H1 (cell line): ENCODE measurements around the gene CELA2A. TPM values are rescaled to one million over a fixed set of nuclear protein-coding genes. Genes with fewer than 3 reads are reported as not detected.

Experiments
- CTCF ChIA-PET: fragments of 300-600 bp; sonication (Branson Sonifier 250); formaldehyde crosslinking; loops from one replicate; lab custom pipeline; 2021; ENCODE audit not compliant: partially characterized antibody; lab: Charles Lee
- POLR2A ChIA-PET: fragments of 300-600 bp; sonication (Branson Sonifier 250); formaldehyde crosslinking; loops from one replicate; lab custom pipeline; 2021; ENCODE audit warnings: inconsistent platforms; ENCODE audit not compliant: partially characterized antibody; lab: Charles Lee
- DNase-seq, 2 experiments: peaks; one replicate each; pipeline versions ENCODE4 v3.0.0 to v3.0.0-alpha.2; 2010 to 2022; ENCODE audit warnings: low spot score in 2 of 2, low read depth in 1 of 2, mixed read lengths in 1 of 2
- FAIRE-seq: peaks from 2 replicates; lab custom pipeline; 2011; peaks lifted over from hg19 to GRCh38; lab: Jason Lieb, UNC
- H2AFZ ChIP-seq: 2 replicates; pipeline ENCODE4 v1.8.1; 2012; ENCODE audit warnings: low read length, inconsistent platforms
- H2AK5ac ChIP-seq: 2 replicates; pipeline ENCODE4 v1.6.1; 2013; ENCODE audit warnings: low read depth, low read length
- H2BK120ac ChIP-seq: replicated peaks from 2 replicates; pipeline ENCODE3; 2013; ENCODE audit warnings: low read depth, low read length, inconsistent platforms
- H2BK12ac ChIP-seq: 2 replicates; pipeline ENCODE4 v1.6.1; 2013; ENCODE audit warnings: low read depth, low read length
- H2BK15ac ChIP-seq: 2 replicates; pipeline ENCODE4 v1.6.1; 2013; ENCODE audit warnings: low read length
- H2BK20ac ChIP-seq: 2 replicates; pipeline ENCODE4 v1.6.1; 2013; ENCODE audit warnings: low read length
- H2BK5ac ChIP-seq: 2 replicates; pipeline ENCODE4 v1.6.1; 2013; ENCODE audit warnings: low read depth, low read length
- H3K14ac ChIP-seq: 2 replicates; pipeline ENCODE4 v1.6.1; 2013; ENCODE audit warnings: inconsistent platforms; ENCODE audit not compliant: insufficient read length
- H3K18ac ChIP-seq: 2 replicates; pipeline ENCODE4 v1.6.1; 2013; ENCODE audit warnings: low read length; ENCODE audit errors: extremely low read depth
- H3K23ac ChIP-seq: 2 replicates; pipeline ENCODE4 v1.6.1; 2013; ENCODE audit warnings: inconsistent platforms; ENCODE audit not compliant: insufficient read length
- H3K23me2 ChIP-seq: 2 replicates; pipeline ENCODE4 v1.6.1; 2013; ENCODE audit warnings: low read depth, low read length
- H3K27ac ChIP-seq: 2 replicates; pipeline ENCODE4 v1.6.1; 2011; ENCODE audit warnings: low read depth, low read length, inconsistent platforms
- H3K27me3 ChIP-seq, 4 experiments: replicated peaks in 1 of 4; 1 replicate in 1 of 4; 2 replicates in 3 of 4; pipeline versions ENCODE4 v1.6.1 to v1.8.1; 2011 to 2013; ENCODE audit warnings: low read length in 3 of 4, mild to moderate bottlenecking in 3 of 4, inconsistent platforms in 2 of 4, mixed read lengths in 2 of 4, moderate library complexity in 1 of 4; ENCODE audit not compliant: control insufficient read depth in 3 of 4, insufficient read depth in 3 of 4; ENCODE audit errors: extremely low read depth in 1 of 4
- H3K36me3 ChIP-seq, 4 experiments: 2 replicates each; pipeline versions ENCODE4 v1.6.1 to v1.8.1; 2011 to 2013; ENCODE audit warnings: mild to moderate bottlenecking in 4 of 4, low read length in 3 of 4, moderate library complexity in 2 of 4, control low read depth in 1 of 4, inconsistent platforms in 1 of 4; ENCODE audit not compliant: insufficient read depth in 4 of 4, control insufficient read depth in 2 of 4
- H3K4ac ChIP-seq: replicated peaks from 2 replicates; pipeline ENCODE3; 2013; ENCODE audit warnings: low read length, low read depth, mixed read lengths, inconsistent platforms; ENCODE audit not compliant: insufficient read length
- H3K4me1 ChIP-seq, 4 experiments: replicated peaks in 1 of 4; 1 replicate in 1 of 4; 2 replicates in 3 of 4; pipeline versions ENCODE4 v1.6.1 to v1.8.1; 2011 to 2013; ENCODE audit warnings: low read length in 3 of 4, inconsistent platforms in 2 of 4, mixed read lengths in 1 of 4; ENCODE audit not compliant: insufficient read depth in 4 of 4, control insufficient read depth in 3 of 4
- H3K4me2 ChIP-seq, 2 experiments: 2 replicates each; pipeline versions ENCODE4 v1.6.1 to v1.8.1; 2011 to 2013; ENCODE audit warnings: low read depth in 2 of 2, low read length in 2 of 2, control low read depth in 1 of 2, inconsistent platforms in 1 of 2, mild to moderate bottlenecking in 1 of 2; ENCODE audit not compliant: insufficient read depth in 1 of 2
- H3K4me3 ChIP-seq, 4 experiments: fragments of 200-600, 300-600 bp in 1 of 4; sonication (generic), shearing (Covaris generic), sonication (Bioruptor Twin) in 1 of 4; 2 replicates each; pipeline versions ENCODE4 v1.5.1 to v1.8.1; 2011 to 2016; ENCODE audit warnings: low read length in 4 of 4, low read depth in 3 of 4, control low read depth in 2 of 4, inconsistent platforms in 2 of 4, mild to moderate bottlenecking in 2 of 4, mixed read lengths in 1 of 4, moderate library complexity in 1 of 4; ENCODE audit not compliant: insufficient read depth in 2 of 4; ENCODE audit errors: extremely low read depth in 1 of 4
- H3K56ac ChIP-seq: replicated peaks from 2 replicates; pipeline ENCODE3; 2013; ENCODE audit warnings: low read depth, mild to moderate bottlenecking, mixed read lengths, low read length, inconsistent platforms; ENCODE audit not compliant: insufficient read length
- H3K79me1 ChIP-seq: 2 replicates; pipeline ENCODE4 v1.6.1; 2013; ENCODE audit warnings: low read depth, low read length, control low read depth
- H3K79me2 ChIP-seq, 2 experiments: 2 replicates each; pipeline versions ENCODE4 v1.6.1 to v1.8.1; 2012 to 2013; ENCODE audit warnings: low read length in 2 of 2, mild to moderate bottlenecking in 2 of 2, inconsistent platforms in 1 of 2; ENCODE audit not compliant: insufficient read depth in 2 of 2, control insufficient read depth in 1 of 2
- H3K9ac ChIP-seq, 4 experiments: replicated peaks in 1 of 4; 1 replicate in 1 of 4; 2 replicates in 3 of 4; pipeline versions ENCODE4 v1.6.1 to v1.8.1; 2011 to 2013; ENCODE audit warnings: low read depth in 3 of 4, low read length in 3 of 4, control low read depth in 2 of 4, mild to moderate bottlenecking in 2 of 4, moderate library complexity in 2 of 4, inconsistent platforms in 1 of 4; ENCODE audit errors: extremely low read depth in 1 of 4
- H3K9me3 ChIP-seq, 2 experiments: 2 replicates each; pipeline versions ENCODE4 v1.6.1 to v1.8.1; 2012 to 2013; ENCODE audit warnings: mild to moderate bottlenecking in 2 of 2, moderate library complexity in 2 of 2, control low read depth in 1 of 2, inconsistent platforms in 1 of 2, low read depth in 1 of 2, low read length in 1 of 2, mixed read lengths in 1 of 2; ENCODE audit not compliant: insufficient read depth in 2 of 2
- H4K20me1 ChIP-seq, 2 experiments: replicated peaks in 1 of 2; 2 replicates each; pipeline versions ENCODE3 to v1.8.1; 2011 to 2013; ENCODE audit warnings: inconsistent platforms in 2 of 2, low read length in 2 of 2, mild to moderate bottlenecking in 1 of 2; ENCODE audit not compliant: insufficient read depth in 2 of 2, control insufficient read depth in 1 of 2
- H4K5ac ChIP-seq: 2 replicates; pipeline ENCODE4 v1.6.1; 2013; ENCODE audit warnings: low read length, low read depth, mixed read lengths, inconsistent platforms; ENCODE audit not compliant: insufficient read length
- H4K8ac ChIP-seq: 2 replicates; pipeline ENCODE4 v1.8.0; 2013; ENCODE audit warnings: mild to moderate bottlenecking, moderate library complexity, low read length, inconsistent platforms; ENCODE audit not compliant: insufficient read depth; ENCODE audit errors: extremely low read depth
- H4K91ac ChIP-seq: replicated peaks from 2 replicates; pipeline ENCODE3; 2013; ENCODE audit warnings: low read length, mixed read lengths, inconsistent platforms; ENCODE audit not compliant: insufficient read length
- CBX8 ChIP-seq: fragments of 300-800, 300-1000 bp; sonication (generic); IDR thresholded peaks from 2 replicates; pipeline ENCODE4 v1.7.1; 2016; ENCODE audit warnings: low read depth, low read length, borderline replicate concordance
- PHF8 ChIP-seq: fragments of 200-600 bp; sonication (generic); conservative IDR thresholded peaks from 2 replicates; pipeline ENCODE4 v1.7.1; 2012; ENCODE audit warnings: low read depth, mild to moderate bottlenecking, inconsistent platforms, low read length, moderate library complexity
- SAP30 ChIP-seq: fragments of 300-600 bp; sonication (generic); IDR thresholded peaks from 2 replicates; pipeline ENCODE4 v1.7.1; 2012; ENCODE audit warnings: low read length, moderate library complexity, mild to moderate bottlenecking, inconsistent platforms; ENCODE audit not compliant: insufficient read depth, insufficient replicate concordance
- WGBS, 2 experiments: shearing (Covaris generic) in 1 of 2; methylation state at CpG; one replicate each; pipeline versions ENCODE4 v1.1.6 to v1.1.7; 2013 to 2015; ENCODE audit warnings: low lambda C conversion rate in 2 of 2, mixed read lengths in 2 of 2, inconsistent platforms in 1 of 2, low coverage in 1 of 2, missing lambda C conversion rate in 1 of 2; ENCODE audit not compliant: insufficient replicate concordance in 2 of 2, insufficient coverage in 1 of 2, insufficient read length in 1 of 2; ENCODE audit errors: extremely low coverage in 1 of 2, missing lambda C conversion rate in 1 of 2; 5-methylcytosine and 5-hydroxymethylcytosine counted together
- polyA plus RNA-seq, 7 experiments: library from polyadenylated mRNA; depleted of rRNA in 3 of 7; stranded (reverse) in 5 of 7; unstranded in 2 of 7; fragments of >200 nt in 5 of 7; fragments of 200-250 nt in 2 of 7; gene quantifications; 1 replicate in 5 of 7; 2 replicates in 1 of 7; 4 replicates in 1 of 7; pipeline versions ENCODE4 v1.2.1 to v1.2.3, GENCODE V29; 2011 to 2013; ENCODE audit warnings: missing spikeins in 2 of 7, mixed read lengths in 2 of 7
- total RNA-seq: library from RNA; stranded (reverse); fragmentation: NEBNext Ultra II Directional; extraction: Animal tissue kit (Norgen Biotek cat#: 25700); gene quantifications from 2 replicates; pipeline ENCODE4 v1.2.1, GENCODE V29; 2021

The CELA2A gene
- total and polyA plus RNA-seq, 2 of the 8 experiments (the other 6 are each of a cell fraction or from before 2014, with no cell fraction given): not detected

DNA sequence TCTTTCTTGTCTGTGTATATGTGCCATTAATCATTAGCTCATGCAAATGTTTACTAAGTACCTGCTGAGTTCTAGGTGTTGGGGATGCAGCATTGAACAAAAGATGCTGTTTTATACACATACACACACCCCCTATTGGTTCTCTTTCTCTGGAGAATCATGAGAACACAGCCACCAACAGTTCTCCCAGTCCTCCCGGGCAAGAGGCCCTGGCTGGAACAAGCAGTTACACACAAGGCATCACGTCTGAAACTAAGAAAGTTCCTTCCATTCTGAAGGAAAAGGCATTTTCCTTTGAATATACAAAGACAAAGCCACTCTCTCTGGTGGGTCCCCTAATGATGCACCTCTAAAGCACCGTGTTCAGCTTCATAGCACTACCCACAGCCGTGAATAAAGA lies 56.7 kb downstream of the CELA2A start:
- Histone ChIP-seq H3K4me2 (no peak overlapping the region), H3K23me2 (no peaks in the 10 kb centered on the region), H2BK120ac (no peak overlapping the region), H2AK5ac (no peak overlapping the region), H3K27me3 (no peaks in the 10 kb centered on the region), H2BK5ac (no peak overlapping the region), H2BK12ac (no peak overlapping the region), H2AFZ (no peak overlapping the region), H3K4me1 (peaks cover 3 to 15% (median 7%) of the 10 kb centered on the region in 4 experiments), H4K8ac (no peak overlapping the region), H3K4ac (no peak overlapping the region), H3K79me2 (peaks cover 0 to 13% of the 10 kb centered on the region in 2 experiments; a peak in 2 of 4 replicates), H3K14ac (no peak overlapping the region), H3K79me1 (peaks cover 6% of the 10 kb centered on the region; the same call in 1 of the 2 replicates), H3K9me3 (no peaks in the 10 kb centered on the region), H2BK20ac (no peak overlapping the region), H3K4me3 (no peak overlapping the region), H3K27ac (no peak overlapping the region), H3K18ac (no peak overlapping the region)
- FAIRE-seq (no peak), DNase-seq (no peak)
- CTCF ChIA-PET: interaction anchor here (1.4 kb wide), 1 partner anchor 82 kb away, joined by 3 read pairs; no protein-coding TSS in a partner anchor
- POLR2A ChIA-PET: interaction anchor here (2.4 kb wide), 1 partner anchor 11 kb away, joined by 7 read pairs; the partner anchor contains the start of gene CASP9
- no peak for TF ChIP-seq PHF8
- no peak for TF ChIP-seq CBX8
- TF ChIP-seq SAP30: no peak
- TF ChIP-seq, all 59 proteins: peak for 0
- Histone ChIP-seq H4K91ac (no peak overlapping the region), H4K5ac (no peak overlapping the region), H3K36me3 (peaks cover 0 to 21% (median 6%) of the 10 kb centered on the region in 4 experiments; a peak in 5 of 8 replicates), H3K9ac (no peak overlapping the region), H4K20me1 (no peaks in the 10 kb centered on the region), H3K56ac (no peak overlapping the region), H2BK15ac (no peak overlapping the region), H3K23ac (no peak overlapping the region)
- WGBS, 2 experiments: 95% methylated on average over 4 of the region's 4 CpGs; no CpG with 5 or more reads in 1 of the 2 experiments
